DMS153 treated with DMSO at 0.1 percent for 48 hours (cell line): Measurements from ENCODE around the gene TIMMDC1.

Source experiments
- DNase-seq: peaks from one replicate; lab custom pipeline; 2025; ENCODE audit not compliant: unreplicated experiment; lab: John Stamatoyannopoulos, UW

Gene TIMMDC1

GRCh38 chr3:119498186-119499011 is at the start of gene TIMMDC1:
Gene TIMMDC1 (plus strand): TSS chr3:119498547. CDS start chr3:119498734, 187 bp downstream.
- DNase-seq = peak; percentile 95

- no peak for DNase-seq
These were observed 44.5 kb upstream of the TIMMDC1 start for GRCh38 chr3:119453822-119454221.

GRCh38 chr3:119456469-119456868 is 41.9 kb upstream of the TIMMDC1 start:
- DNase-seq = no peak

- no peak for DNase-seq
These were observed 41.1 kb upstream of the TIMMDC1 start for GRCh38 chr3:119457246-119457645.

- peak; percentile 98 for DNase-seq
These were observed 34.9 kb upstream of the TIMMDC1 start, which contains the start of gene TMEM39A for GRCh38 chr3:119463171-119464169. Gene TMEM39A (minus strand): TSS chr3:119463615. CDS start chr3:119462074, 1,541 bp downstream.

GRCh38 chr3:119468041-119468440 is 30.3 kb upstream of the TIMMDC1 start:
- DNase-seq = no peak

- DNase-seq = no peak
These were observed 28.7 kb upstream of the TIMMDC1 start for GRCh38 chr3:119469418-119470189.

GRCh38 chr3:119470866-119471265 is 27.5 kb upstream of the TIMMDC1 start:
- no peak for DNase-seq

GRCh38 chr3:119481079-119481478 is 17.3 kb upstream of the TIMMDC1 start:
- DNase-seq = no peak

- DNase-seq = no peak
These were observed 15.2 kb upstream of the TIMMDC1 start for GRCh38 chr3:119483101-119483500.

- DNase-seq = no peak
These were observed 12.8 kb upstream of the TIMMDC1 start for GRCh38 chr3:119485563-119485962.

GRCh38 chr3:119490153-119490552 is 8.2 kb upstream of the TIMMDC1 start:
- no peak for DNase-seq

- DNase-seq = no peak
These were observed 6.2 kb upstream of the TIMMDC1 start for GRCh38 chr3:119492128-119492527.

GRCh38 chr3:119492810-119493209 is 5.5 kb upstream of the TIMMDC1 start:
- no peak for DNase-seq

- no peak for DNase-seq
These were observed 3.8 kb upstream of the TIMMDC1 start for GRCh38 chr3:119494597-119494996.

- no peak for DNase-seq
These were observed 544 bp upstream of the TIMMDC1 start for GRCh38 chr3:119497820-119498185.

GRCh38 chr3:119500265-119500664 is 1.9 kb downstream of the TIMMDC1 start:
- no peak for DNase-seq

GRCh38 chr3:119500901-119501300 is 2.6 kb downstream of the TIMMDC1 start:
- no peak for DNase-seq

- no peak for DNase-seq
These were observed 8.3 kb downstream of the TIMMDC1 start for GRCh38 chr3:119506631-119507030.

GRCh38 chr3:119507404-119507803 is 9.1 kb downstream of the TIMMDC1 start:
- DNase-seq = no peak
